Neural crest cell (in vitro differentiated cells): ENCODE measurements around the gene BACH2. TPM values are rescaled to one million over a fixed set of nuclear protein-coding genes. Genes with fewer than 3 reads are reported as not detected.

Source experiments
- DNase-seq: peaks from one replicate; pipeline ENCODE4 v3.0.0; 2021; ENCODE audit warnings: low read depth, mixed read lengths, low spot score
- H3K27ac Mint-ChIP-seq: one replicate; pipeline ENCODE4 v1.8.0; 2021; ENCODE audit warnings: mild to moderate bottlenecking, mixed read lengths; ENCODE audit not compliant: unreplicated experiment
- H3K27me3 Mint-ChIP-seq: 2 replicates; pipeline ENCODE4 v1.8.0; 2021; ENCODE audit warnings: low read depth, mild to moderate bottlenecking, mixed read lengths
- H3K36me3 Mint-ChIP-seq: 2 replicates; pipeline ENCODE4 v1.8.0; 2021; ENCODE audit warnings: low read depth, mild to moderate bottlenecking, mixed read lengths
- H3K4me1 Mint-ChIP-seq: 2 replicates; pipeline ENCODE4 v1.8.0; 2021; ENCODE audit warnings: mixed read lengths
- H3K4me3 Mint-ChIP-seq: one replicate; pipeline ENCODE4 v1.8.0; 2021; ENCODE audit warnings: mild to moderate bottlenecking, mixed read lengths
- H3K9me3 Mint-ChIP-seq: 2 replicates; pipeline ENCODE4 v1.8.0; 2021; ENCODE audit warnings: mixed read lengths
- CTCF ChIP-seq: fragments of 200-600 bp; sonication (generic); conservative IDR thresholded peaks from 2 replicates; pipeline ENCODE4 v1.5.0; 2021; ENCODE audit warnings: antibody characterized with exemption, mild to moderate bottlenecking
- total RNA-seq: library from RNA; stranded (reverse); gene quantifications from 2 replicates; pipeline ENCODE4 v1.2.1, GENCODE V29; 2021

Gene BACH2
- total RNA-seq, 1 donor from 2014 or later, result 13.1 TPM

- no peak for TF ChIP-seq CTCF
- Mint-ChIP-seq H3K4me3 (no peak overlapping the region), H3K4me1 (no peaks in the 10 kb centered on the region), H3K9me3 (no peaks in the 10 kb centered on the region), H3K27ac (no peak overlapping the region), H3K27me3 (no peaks in the 10 kb centered on the region), H3K36me3 (peaks cover 4% of the 10 kb centered on the region)
- DNase-seq, result no peak
Measured at GRCh38 chr6:90175627-90176538, 120.8 kb downstream of the BACH2 start.

GRCh38 chr6:90173262-90173925 lies 123.2 kb downstream of the BACH2 start:
- no peak for DNase-seq
- Mint-ChIP-seq H3K4me1 (peaks cover 25% of the 10 kb centered on the region), H3K27ac (no peak overlapping the region), H3K9me3 (no peaks in the 10 kb centered on the region), H3K27me3 (no peaks in the 10 kb centered on the region), H3K36me3 (peaks cover 7% of the 10 kb centered on the region), H3K4me3 (no peak overlapping the region)
- no peak for TF ChIP-seq CTCF

DNA sequence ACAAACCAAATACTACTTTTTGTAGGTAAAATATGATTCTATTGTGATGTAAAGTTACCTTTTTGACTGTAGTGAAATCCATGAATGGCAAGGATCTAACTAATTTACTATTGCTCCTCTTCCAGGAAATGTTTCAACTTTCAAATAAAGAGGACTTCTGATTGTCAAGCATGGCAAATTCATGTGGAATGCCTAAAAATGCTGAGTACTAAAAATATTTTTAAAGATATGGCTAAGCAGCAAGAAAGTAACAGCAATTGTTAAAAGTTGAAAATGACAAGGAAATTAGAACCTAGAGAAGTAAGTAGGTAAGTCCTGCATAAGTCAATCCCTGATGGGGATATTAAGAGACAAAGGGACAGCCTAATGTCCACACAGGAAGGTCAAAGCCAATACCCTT lies 126.0 kb downstream of the BACH2 start:
- Mint-ChIP-seq H3K27me3 (no peaks in the 10 kb centered on the region), H3K36me3 (peaks cover 7% of the 10 kb centered on the region), H3K4me3 (no peak overlapping the region), H3K27ac (no peak overlapping the region), H3K4me1 (peaks cover 27% of the 10 kb centered on the region), H3K9me3 (no peaks in the 10 kb centered on the region)
- no peak for DNase-seq
- no peak for TF ChIP-seq CTCF

DNA sequence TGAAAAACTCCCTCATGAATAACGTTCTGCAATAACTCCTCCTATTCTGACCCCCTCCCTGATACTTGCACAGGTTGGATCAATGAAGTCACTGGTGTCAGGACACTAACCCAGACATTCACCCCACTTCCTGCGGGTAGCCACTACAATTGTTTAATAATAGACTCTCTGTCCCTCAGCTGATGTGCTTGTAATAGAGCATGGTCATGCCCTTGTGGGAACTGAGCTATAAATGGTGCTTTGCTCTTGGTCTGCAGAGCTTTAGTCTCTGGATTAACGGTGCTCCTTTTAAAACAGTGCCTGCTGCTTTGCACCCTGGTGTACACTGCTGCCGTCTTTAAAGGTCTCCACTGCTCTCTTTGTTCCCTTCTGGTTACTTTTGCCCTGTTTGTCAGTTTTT lies 127.3 kb downstream of the BACH2 start:
- Mint-ChIP-seq H3K36me3 (peaks cover 7% of the 10 kb centered on the region), H3K4me3 (peak overlapping the region; percentile 27), H3K9me3 (no peaks in the 10 kb centered on the region), H3K27me3 (no peaks in the 10 kb centered on the region), H3K4me1 (peaks cover 27% of the 10 kb centered on the region), H3K27ac (peak overlapping the region; percentile 54)
- TF ChIP-seq CTCF, result no peak
- no peak for DNase-seq

DNA sequence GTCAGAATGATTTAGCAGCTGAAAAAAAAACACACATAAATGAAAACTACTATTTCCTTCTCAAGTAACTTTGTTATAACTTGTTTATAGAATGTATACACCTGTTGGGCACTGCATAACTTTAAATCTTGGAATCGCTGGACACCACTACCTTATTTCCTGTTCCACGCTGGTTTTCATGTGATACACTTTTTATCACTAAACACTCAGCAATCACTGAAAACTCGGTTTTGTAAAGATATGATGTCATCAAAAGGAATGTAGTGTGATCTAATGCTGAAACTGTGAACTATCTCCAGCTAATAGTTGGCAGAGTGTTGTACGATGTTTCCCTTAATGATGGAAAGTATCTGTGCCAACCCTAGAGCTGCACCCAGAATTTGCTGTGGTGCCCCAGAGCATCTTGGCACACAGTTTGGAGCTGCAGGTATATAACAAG lies 127.9 kb downstream of the BACH2 start:
- DNase-seq, result no peak
- no peaks in the 10 kb centered on the region for H3K27me3 Mint-ChIP-seq
- H3K36me3 Mint-ChIP-seq, result peaks cover 7% of the 10 kb centered on the region
- H3K4me1 Mint-ChIP-seq, result peaks cover 31% of the 10 kb centered on the region
- H3K27ac Mint-ChIP-seq, result peak overlapping the region; percentile 50
- H3K9me3 Mint-ChIP-seq, result no peaks in the 10 kb centered on the region
- TF ChIP-seq CTCF, result no peak
- no peak overlapping the region for H3K4me3 Mint-ChIP-seq
